SK-N-MC (cell line): ENCODE data around the gene RDH16.

Experiments used
- EZH2 ChIP-seq: fragments of 200-600 bp; sonication (generic); IDR thresholded peaks from one replicate; pipeline ENCODE4 v1.6.1; 2017; ENCODE audit warnings: antibody characterized with exemption
- FOXP2 ChIP-seq: optimal IDR thresholded peaks from 2 replicates; pipeline ENCODE3; 2011; ENCODE audit warnings: mild to moderate bottlenecking, moderate library complexity; ENCODE audit not compliant: insufficient read depth; ENCODE audit errors: extremely low read length, control extremely low read depth
- POLR2AphosphoS5 ChIP-seq: IDR thresholded peaks from 2 replicates; pipeline ENCODE4 v1.6.1; 2012; ENCODE audit warnings: mild to moderate bottlenecking, low read depth, low read length, borderline replicate concordance

DNA sequence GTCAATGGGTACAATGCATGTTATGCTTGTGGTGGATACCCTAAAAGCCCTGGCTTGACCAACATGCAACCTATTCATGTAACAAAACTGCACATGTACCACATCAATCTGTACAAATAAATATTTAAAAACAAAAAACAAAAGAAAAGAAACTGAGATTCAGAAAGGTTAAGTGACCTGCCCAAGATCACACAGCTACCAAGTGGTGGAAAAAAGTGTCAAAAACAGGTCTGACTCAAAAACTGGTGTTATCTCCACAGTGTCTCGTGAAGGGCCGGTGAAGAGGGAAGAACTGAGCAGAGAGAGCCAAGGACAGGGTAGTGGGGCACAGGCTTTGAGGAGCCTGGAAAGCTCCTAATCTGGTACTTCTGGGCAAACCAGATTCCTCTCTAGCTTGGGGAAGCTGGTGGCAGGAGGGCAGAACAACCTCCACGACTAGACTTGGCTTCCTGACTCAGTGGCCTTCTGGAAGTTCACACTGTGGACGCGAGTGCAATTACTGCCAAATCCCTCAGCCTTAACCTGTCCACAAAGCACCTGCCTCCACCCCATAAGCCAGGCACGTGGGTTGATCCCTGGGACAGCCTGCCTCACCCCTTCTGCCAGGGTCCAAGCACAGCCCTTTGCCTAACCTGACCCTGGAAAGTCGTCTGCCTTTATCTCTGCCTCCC, 33.4 kb upstream of the RDH16 start:
- TF ChIP-seq POLR2AphosphoS5: no peak
- no peak for TF ChIP-seq EZH2
- TF ChIP-seq FOXP2: no peak
